ENCODE measurements around the gene ARID3A. TPM values are rescaled to one million over a fixed set of nuclear protein-coding genes. Genes with fewer than 3 reads are reported as not detected.

Gene ARID3A
- total RNA-seq, 2 experiments from 2014 or later: 28.5 to 30.6 TPM

DNA sequence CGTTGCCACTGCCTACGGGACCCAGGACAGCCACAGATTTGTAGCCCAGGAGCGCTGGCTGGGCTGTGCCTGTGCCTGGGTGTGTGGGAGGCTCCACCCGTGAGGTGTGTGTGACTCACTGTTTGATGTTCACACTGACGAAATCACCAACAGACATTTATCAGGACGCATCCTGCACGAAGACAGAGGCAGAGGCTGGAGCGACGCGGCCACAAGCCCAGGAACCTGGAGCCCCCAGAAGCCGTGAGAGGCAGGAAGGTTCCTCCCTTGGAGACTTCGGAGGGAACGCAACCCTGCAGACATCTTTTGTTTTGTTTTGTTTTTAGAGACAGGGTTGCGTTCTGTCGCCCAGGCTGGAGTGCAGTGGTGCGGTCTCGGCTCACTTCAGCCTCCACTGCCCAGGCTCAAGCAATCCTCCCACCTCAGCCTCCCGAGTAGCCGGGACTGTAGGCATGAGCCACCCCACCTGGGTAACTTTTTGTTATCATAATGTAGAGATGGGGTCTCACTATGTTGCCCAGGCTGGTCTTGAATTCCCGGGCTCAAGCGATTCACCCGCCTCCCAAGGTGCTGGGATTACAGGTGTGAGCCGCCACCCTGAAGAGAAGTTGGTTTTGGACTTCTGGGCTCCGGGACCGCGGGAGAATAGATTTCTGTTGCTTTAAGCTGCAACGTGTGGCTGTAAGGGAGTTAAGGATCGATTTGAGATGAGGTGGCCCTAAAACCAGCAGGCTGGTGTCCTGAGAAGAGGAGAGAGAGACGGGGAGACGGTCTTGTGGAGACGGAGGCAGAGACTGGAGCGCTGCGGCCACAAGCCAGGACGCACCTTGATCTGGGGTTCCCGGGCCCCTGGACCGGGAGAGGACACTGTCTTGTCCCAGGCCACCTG, 33.4 kb downstream of the ARID3A start:
- no peak overlapping the region for H3K27ac Mint-ChIP-seq
- CTCF ChIA-PET: no interaction called here

DNA sequence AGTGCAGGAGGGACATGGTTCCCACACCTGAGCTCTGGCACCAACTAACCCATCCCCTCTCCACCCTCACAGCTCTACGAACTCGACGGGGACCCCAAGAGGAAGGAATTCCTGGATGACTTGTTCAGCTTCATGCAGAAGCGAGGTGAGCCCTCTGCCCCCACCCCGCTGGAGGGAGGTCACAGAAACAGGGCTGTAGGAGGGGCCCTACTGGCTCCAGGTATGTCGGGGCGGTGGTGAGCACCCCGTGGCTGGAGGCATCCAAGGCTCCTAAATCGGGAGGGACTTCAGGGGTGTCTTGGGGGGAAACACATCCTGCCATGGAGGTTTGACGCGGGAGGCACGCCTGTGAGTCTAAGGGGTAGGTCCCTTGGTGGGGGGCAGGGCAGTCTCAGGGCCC, 34.2 kb downstream of the ARID3A start:
- H3K27me3 Mint-ChIP-seq: no peaks in the 10 kb centered on the region
- no peak for DNase-seq
- peaks cover under 1% of the 10 kb centered on the region for H3K9me3 Mint-ChIP-seq
- no peak overlapping the region for H3K27ac Mint-ChIP-seq
- ChIA-PET POLR2A (interaction anchor here (0.5 kb wide), 1 partner anchor 20 kb away, joined by 3 read pairs; no protein-coding TSS in a partner anchor), CTCF (no interaction called here)
- intact Hi-C loops (cut with micrococcal nuclease): no loop called here
- H3K4me3 Mint-ChIP-seq: no peak overlapping the region
- peaks cover 8% of the 10 kb centered on the region for H3K36me3 Mint-ChIP-seq
- peaks cover 9% of the 10 kb centered on the region for H3K4me1 Mint-ChIP-seq (ENCODE audit: low read depth)

More for the DNA sequence above, 33.4 kb downstream of the ARID3A start:
- Mint-ChIP-seq H3K36me3 (peaks cover 3% of the 10 kb centered on the region), H3K27me3 (no peaks in the 10 kb centered on the region), H3K4me3 (no peak overlapping the region), H3K4me1 (ENCODE audit: low read depth) (peaks cover 9% of the 10 kb centered on the region), H3K9me3 (no peaks in the 10 kb centered on the region)
- intact Hi-C loops (cut with micrococcal nuclease): no loop called here
- POLR2A ChIA-PET: interaction anchor here (0.5 kb wide), 1 partner anchor 19 kb away, joined by 3 read pairs; no protein-coding TSS in a partner anchor
- DNase-seq: peak; percentile 60

DNA sequence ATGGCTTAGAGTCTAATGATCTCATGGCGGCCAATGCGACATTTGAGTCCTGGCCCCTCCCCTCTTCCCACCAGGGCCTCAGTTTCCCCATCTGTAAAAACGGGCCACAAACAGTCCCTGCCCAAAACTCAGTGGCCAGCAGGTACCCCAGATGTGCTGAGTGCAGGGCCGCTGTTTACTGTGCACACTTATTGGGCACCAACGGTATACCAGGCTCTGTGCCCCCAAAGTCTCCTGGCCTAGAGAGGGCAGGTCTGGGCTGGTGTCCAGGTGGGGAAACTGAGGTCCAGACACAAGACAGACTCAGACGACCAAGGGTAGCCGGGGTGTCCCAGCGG, 34.7 kb downstream of the ARID3A start:
- Mint-ChIP-seq H3K4me1 (ENCODE audit: low read depth) (peaks cover 9% of the 10 kb centered on the region), H3K27me3 (no peaks in the 10 kb centered on the region), H3K27ac (no peak overlapping the region), H3K4me3 (no peak overlapping the region), H3K36me3 (peaks cover 12% of the 10 kb centered on the region), H3K9me3 (peaks cover 3% of the 10 kb centered on the region)
- intact Hi-C loops (cut with micrococcal nuclease): no loop called here
- CTCF ChIA-PET: no interaction called here
- POLR2A ChIA-PET: no interaction called here
- no peak for DNase-seq

DNA sequence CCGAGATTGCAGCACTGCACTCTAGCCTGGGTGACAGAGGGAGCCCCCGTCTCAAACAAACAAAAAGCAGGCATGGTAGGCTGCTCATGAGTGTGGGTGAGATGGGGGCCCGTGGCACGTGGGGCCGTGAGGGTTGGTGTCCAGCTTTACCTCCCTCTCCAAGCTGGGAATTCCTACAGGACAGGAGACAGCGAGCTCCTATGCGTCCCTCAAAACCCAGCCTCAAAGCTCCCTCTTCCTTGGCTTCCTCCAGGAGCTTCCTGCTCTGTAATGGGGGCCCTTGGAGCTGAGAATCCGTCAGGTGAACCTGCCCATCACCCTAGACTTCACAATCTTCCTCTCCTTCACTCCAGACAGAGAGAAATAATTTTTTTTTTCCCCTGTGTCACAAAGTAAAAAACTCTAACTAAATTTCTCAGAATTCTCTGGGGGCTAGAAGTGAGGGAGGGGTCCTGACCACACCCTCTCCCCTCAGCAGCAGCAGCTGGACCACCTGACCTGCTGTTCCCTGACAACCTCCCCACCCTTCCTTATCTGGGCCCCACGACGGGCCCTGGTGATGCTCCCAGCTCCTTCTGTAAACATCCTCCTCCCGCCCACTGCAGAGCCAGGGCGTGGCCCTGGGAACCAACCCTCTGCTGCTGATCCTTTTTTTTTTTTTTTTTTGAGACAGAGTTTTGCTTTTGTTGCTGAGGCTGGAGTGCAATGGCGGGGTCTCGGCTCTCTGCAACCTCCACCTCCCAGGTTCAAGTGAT, 36.2 kb downstream of the ARID3A start:
- POLR2A ChIA-PET: no interaction called here
- Mint-ChIP-seq H3K4me3 (no peak overlapping the region), H3K9me3 (peaks cover 3% of the 10 kb centered on the region), H3K27ac (no peak overlapping the region), H3K4me1 (ENCODE audit: low read depth) (peaks cover 9% of the 10 kb centered on the region), H3K27me3 (no peaks in the 10 kb centered on the region), H3K36me3 (peaks cover 14% of the 10 kb centered on the region)
- no peak for DNase-seq
- CTCF ChIA-PET: interaction anchor here (1.1 kb wide), 1 partner anchor 9 kb away, joined by 5 read pairs; no protein-coding TSS in a partner anchor
- intact Hi-C loops (cut with micrococcal nuclease): no loop called here

DNA sequence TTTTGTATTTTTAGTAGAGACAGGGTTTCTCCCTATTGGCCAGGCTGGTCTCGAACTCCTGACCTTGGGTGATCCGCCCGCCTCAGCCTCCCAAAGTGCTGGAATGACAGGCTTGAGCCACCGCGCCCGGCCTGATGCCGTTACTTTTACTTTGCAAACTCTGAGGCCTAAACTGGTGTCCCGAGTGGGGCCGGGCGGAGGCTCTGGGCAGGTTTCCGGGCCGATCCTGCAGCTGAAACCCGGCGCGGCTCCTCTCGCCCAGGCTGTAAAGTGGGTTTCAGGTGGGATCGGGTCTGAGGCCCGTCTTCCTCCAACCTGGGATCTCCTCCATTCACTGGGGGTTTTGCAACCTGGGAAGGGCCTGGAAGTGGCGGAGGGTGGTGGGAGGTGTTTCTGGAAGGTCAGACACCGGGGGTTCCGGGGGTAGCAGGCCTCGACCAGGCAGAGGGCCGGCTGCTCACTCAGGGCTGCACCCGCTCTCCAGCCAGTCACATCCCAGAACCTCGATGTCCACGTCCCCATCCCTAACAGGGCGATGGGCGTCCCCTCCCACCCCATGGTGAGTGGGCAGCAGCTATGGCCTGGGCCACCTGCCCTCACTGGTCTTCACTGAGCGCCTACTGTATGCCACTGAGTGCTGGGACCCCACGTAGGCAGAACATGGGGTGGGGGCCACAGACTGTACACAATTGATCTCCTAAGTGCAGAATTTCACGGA, 37.0 kb downstream of the ARID3A start:
- POLR2A ChIA-PET: no interaction called here
- intact Hi-C loops (cut with micrococcal nuclease): no loop called here
- Mint-ChIP-seq H3K27ac (no peak overlapping the region), H3K27me3 (no peaks in the 10 kb centered on the region), H3K36me3 (peaks cover 18% of the 10 kb centered on the region), H3K4me1 (ENCODE audit: low read depth) (peaks cover 9% of the 10 kb centered on the region), H3K9me3 (peaks cover 3% of the 10 kb centered on the region), H3K4me3 (no peak overlapping the region)
- no peak for DNase-seq
- CTCF ChIA-PET: interaction anchor here (1.1 kb wide), 1 partner anchor 9 kb away, joined by 5 read pairs; no protein-coding TSS in a partner anchor

DNA sequence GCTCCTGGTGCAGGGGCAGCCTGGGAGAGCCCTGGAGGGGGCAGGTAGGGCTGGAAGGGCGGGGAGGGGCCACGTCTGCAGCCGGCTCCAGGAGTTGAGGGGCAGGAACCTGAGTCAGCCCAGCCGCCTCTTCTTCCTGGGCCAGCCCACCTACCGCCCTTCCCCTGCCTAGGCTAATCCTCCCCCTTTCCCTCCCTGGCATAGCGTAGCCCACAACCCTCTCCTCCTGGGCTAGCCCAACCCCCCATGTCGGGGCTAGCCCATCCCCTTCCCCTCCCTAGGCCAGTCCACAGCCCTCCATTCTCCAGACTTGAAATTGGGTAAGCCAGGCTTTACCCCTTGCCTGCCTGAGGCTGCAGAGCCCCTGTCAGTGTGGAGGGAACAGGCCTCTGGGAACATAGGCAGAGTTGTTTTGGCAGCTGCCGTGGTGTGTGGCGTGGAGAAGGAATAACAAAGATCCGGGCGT, 37.7 kb downstream of the ARID3A start:
- peaks cover 9% of the 10 kb centered on the region for H3K4me1 Mint-ChIP-seq (ENCODE audit: low read depth)
- no peak overlapping the region for H3K4me3 Mint-ChIP-seq
- peaks cover 21% of the 10 kb centered on the region for H3K36me3 Mint-ChIP-seq
- DNase-seq: no peak
- ChIA-PET CTCF (interaction anchor here (0.6 kb wide), 1 partner anchor 73 kb away, joined by 4 read pairs; no protein-coding TSS in a partner anchor), POLR2A (no interaction called here)
- H3K27me3 Mint-ChIP-seq: no peaks in the 10 kb centered on the region
- H3K27ac Mint-ChIP-seq: no peak overlapping the region
- H3K9me3 Mint-ChIP-seq: peaks cover 3% of the 10 kb centered on the region
- intact Hi-C loops (cut with micrococcal nuclease): no loop called here

DNA sequence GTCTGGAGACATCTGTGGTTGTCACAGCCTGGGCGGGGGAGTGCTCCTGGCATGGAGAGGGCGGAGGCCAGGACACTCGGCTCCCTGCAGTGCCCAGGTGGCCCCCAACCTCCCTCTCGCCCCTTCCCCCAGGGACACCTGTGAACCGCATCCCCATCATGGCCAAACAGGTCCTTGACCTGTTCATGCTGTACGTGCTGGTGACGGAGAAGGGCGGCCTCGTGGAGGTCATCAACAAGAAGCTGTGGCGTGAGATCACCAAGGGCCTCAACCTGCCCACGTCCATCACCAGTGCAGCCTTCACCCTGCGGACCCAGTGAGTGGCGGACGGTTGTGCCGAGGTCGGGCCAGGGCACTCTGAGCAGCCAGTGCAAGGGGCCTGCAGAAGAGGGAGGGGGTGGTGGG, 38.3 kb downstream of the ARID3A start:
- ChIA-PET CTCF (no interaction called here), POLR2A (no interaction called here)
- no peak overlapping the region for H3K27ac Mint-ChIP-seq

DNA sequence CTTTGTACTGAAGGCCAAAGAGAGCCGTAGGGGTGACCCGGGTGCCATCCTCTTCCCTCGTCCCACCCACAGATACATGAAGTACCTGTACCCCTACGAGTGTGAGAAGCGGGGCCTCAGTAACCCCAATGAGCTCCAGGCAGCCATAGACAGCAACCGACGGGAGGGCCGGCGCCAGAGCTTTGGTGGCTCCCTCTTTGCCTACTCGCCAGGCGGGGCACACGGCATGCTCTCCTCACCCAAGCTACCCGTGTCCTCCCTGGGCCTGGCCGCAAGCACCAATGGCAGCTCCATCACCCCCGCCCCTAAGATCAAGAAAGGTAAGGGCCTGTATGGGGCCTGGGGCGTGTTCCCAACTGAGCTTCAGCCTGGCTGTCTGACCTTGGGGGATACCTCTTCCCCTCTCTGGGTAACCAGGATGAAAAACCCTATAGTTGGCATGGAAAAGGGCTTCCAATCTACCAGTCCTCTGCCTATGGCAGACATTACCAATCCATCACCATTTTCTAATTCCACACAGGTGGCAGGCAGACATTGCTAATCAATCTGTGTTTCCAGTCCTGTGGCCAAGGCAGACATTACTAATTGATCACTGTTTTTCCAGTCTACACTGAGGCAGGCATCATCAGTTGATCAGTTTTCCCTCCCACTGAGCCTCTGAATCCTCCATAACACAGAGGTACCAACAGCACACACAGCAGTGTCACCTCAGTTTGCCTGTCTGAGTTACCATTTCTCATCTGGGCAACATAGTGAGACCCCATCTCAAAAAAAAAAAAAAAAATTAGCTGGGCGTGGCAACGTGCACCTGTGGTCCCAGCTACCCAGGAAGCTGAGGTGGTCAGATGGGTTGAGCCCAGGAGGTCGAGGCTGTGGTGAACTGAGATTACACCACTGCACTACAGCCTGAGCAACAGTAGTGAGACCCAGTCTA, 39.2 kb downstream of the ARID3A start:
- intact Hi-C loops (cut with micrococcal nuclease): no loop called here
- POLR2A ChIA-PET: no interaction called here
- Mint-ChIP-seq H3K4me3 (no peak overlapping the region), H3K9me3 (peaks cover 3% of the 10 kb centered on the region), H3K4me1 (ENCODE audit: low read depth) (peaks cover 5% of the 10 kb centered on the region), H3K27me3 (no peaks in the 10 kb centered on the region), H3K27ac (no peak overlapping the region), H3K36me3 (peaks cover 25% of the 10 kb centered on the region)
- CTCF ChIA-PET: no interaction called here
- no peak for DNase-seq

More for the DNA sequence above, 38.3 kb downstream of the ARID3A start:
- H3K27me3 Mint-ChIP-seq: no peaks in the 10 kb centered on the region
- H3K4me3 Mint-ChIP-seq: no peak overlapping the region
- no peak for DNase-seq
- H3K36me3 Mint-ChIP-seq: peaks cover 25% of the 10 kb centered on the region
- peaks cover 3% of the 10 kb centered on the region for H3K9me3 Mint-ChIP-seq
- H3K4me1 Mint-ChIP-seq (ENCODE audit: low read depth): peaks cover 5% of the 10 kb centered on the region
- intact Hi-C loops (cut with micrococcal nuclease): no loop called here

DNA sequence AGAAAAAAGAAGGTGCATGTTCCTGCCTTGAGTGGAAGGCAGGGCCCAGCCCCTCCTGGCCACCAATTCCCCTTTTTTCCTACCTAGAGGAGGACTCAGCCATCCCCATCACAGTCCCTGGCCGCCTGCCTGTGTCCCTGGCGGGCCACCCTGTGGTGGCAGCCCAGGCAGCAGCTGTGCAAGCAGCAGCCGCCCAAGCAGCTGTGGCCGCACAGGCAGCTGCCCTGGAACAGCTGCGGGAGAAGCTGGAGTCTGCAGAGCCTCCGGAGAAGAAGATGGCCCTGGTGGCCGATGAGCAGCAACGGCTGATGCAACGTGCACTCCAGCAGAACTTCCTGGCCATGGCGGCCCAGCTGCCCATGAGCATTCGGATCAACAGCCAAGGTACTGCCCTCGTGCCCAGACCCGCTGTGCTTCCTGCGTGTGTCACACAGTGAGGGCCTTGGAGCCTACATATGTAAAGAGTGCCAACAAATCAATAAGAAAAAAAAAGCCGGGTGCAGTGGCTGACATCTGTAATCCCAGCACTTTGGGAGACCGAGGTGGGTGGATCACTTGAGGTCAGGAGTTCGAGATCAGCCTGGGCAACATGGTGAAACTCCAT, 40.8 kb downstream of the ARID3A start:
- H3K9me3 Mint-ChIP-seq: peaks cover 9% of the 10 kb centered on the region
- peaks cover 37% of the 10 kb centered on the region for H3K36me3 Mint-ChIP-seq
- POLR2A ChIA-PET: no interaction called here
- peaks cover 5% of the 10 kb centered on the region for H3K4me1 Mint-ChIP-seq (ENCODE audit: low read depth)
- intact Hi-C loops (cut with micrococcal nuclease): no loop called here
- CTCF ChIA-PET: no interaction called here
- no peak overlapping the region for H3K27ac Mint-ChIP-seq
- no peak for DNase-seq
- H3K4me3 Mint-ChIP-seq: no peak overlapping the region
- H3K27me3 Mint-ChIP-seq: no peaks in the 10 kb centered on the region

DNA sequence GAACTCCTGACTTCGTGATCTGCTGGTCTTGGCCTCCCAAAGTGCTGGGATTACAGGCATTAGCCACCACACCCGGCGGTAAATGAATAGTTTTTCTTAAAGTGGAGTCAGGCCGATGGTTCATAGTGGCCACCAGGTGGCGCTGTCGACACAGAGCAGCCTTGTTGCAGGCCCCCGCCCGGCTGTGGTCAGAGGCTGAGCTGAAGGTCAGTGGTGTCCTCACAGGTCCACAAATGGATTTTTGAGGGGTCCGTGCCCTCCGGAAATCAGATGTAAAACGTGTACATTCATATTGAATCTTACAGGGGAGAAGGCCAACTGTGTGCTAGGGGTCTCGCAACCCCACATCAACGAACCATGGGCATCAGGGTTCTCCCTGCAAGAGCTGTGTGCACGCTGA, 44.9 kb downstream of the ARID3A start:
- H3K27me3 Mint-ChIP-seq: no peaks in the 10 kb centered on the region
- CTCF ChIA-PET: interaction anchor here (0.8 to 2.0 kb wide), 5 partner anchors 9 to 168 kb away, joined by 3 to 8 read pairs (median 4); partner anchors contain the start of gene WDR18
- POLR2A ChIA-PET: no interaction called here
- DNase-seq: no peak
- H3K9me3 Mint-ChIP-seq: peaks cover 6% of the 10 kb centered on the region
- intact Hi-C loops (cut with micrococcal nuclease): no loop called here
- H3K4me3 Mint-ChIP-seq: peak overlapping the region; percentile 32
- H3K27ac Mint-ChIP-seq: no peak overlapping the region
- peaks cover 32% of the 10 kb centered on the region for H3K36me3 Mint-ChIP-seq
- no peaks in the 10 kb centered on the region for H3K4me1 Mint-ChIP-seq (ENCODE audit: low read depth)

DNA sequence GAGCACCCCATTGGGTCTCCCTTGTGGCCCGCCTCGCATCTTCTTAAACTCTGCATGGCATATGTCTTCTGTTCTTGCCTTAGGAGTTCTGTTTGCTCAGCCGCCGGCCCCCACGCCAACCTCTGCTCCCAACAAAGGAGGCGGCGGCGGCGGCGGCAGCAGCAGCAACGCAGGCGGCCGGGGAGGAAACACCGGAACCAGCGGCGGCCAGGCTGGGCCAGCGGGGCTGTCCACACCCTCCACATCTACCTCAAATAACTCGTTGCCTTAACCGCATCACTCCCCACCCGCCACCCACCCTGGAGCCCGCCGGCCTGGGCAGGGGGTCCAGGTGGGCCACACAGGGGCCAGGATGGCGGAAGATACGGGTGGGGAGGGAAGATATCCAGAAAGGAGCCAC, 46.0 kb downstream of the ARID3A start:
- peaks cover 29% of the 10 kb centered on the region for H3K36me3 Mint-ChIP-seq
- no peak overlapping the region for H3K4me3 Mint-ChIP-seq
- no peaks in the 10 kb centered on the region for H3K27me3 Mint-ChIP-seq
- H3K9me3 Mint-ChIP-seq: peaks cover 6% of the 10 kb centered on the region
- H3K27ac Mint-ChIP-seq: no peak overlapping the region
- no peaks in the 10 kb centered on the region for H3K4me1 Mint-ChIP-seq (ENCODE audit: low read depth)
- ChIA-PET POLR2A (interaction anchor here (0.7 kb wide), 1 partner anchor 12 kb away, joined by 3 read pairs; the partner anchor contains the start of gene WDR18), CTCF (interaction anchor here (0.7 to 2.0 kb wide), 4 partner anchors 10 to 76 kb away, joined by 3 to 5 read pairs (median 4); no protein-coding TSS in a partner anchor)
- DNase-seq: no peak
- intact Hi-C loops (cut with micrococcal nuclease): no loop called here

Measured in activated CD4-positive, alpha-beta memory T cell treated with anti-CD3 and anti-CD28 coated beads for 36 hours (primary cell).